Neural progenitor cell (in vitro differentiated cells): ENCODE results near the gene FOXI3.

Source experiments
- CTCF ChIP-seq: fragments of 200-600 bp; sonication (generic); IDR thresholded peaks from 2 replicates; pipeline ENCODE4 v1.5.1; 2017; ENCODE audit warnings: antibody characterized with exemption, mild to moderate bottlenecking
- EZH2 ChIP-seq: fragments of 200-600 bp; sonication (generic); IDR thresholded peaks from 2 replicates; pipeline ENCODE4 v1.6.1; 2017; ENCODE audit warnings: antibody characterized with exemption, mild to moderate bottlenecking, moderate library complexity

- TF ChIP-seq CTCF (no peak), EZH2 (no peak)
Observed at GRCh38 chr2:88464153-88464552, 11.7 kb upstream of the FOXI3 start.
